ENCODE data around the gene ZMYND8.

- TF ChIP-seq POLR2A (IDR thresholded peaks at IDR 0.05) (no peak), CTCF (IDR thresholded peaks at IDR 0.05) (no peak)
Observed at GRCh38 chr20:47280668-47281067, 75.8 kb downstream of the ZMYND8 start.

All from heart left ventricle (tissue), 13 donors.